GM19455 (cell line): ENCODE data around the gene FADS1.
A peak's percentile ranks its signal among the peaks of the same experiment; 100 is the strongest.

Experiments used
- ATAC-seq: cut with Tn5 transposase; IDR thresholded peaks from one replicate; pipeline ENCODE4 v1.9.1; 2021; ENCODE audit not compliant: unreplicated experiment

Gene FADS1

GRCh38 chr11:61827571-61828378 lies 11.0 kb upstream of the FADS1 start, which contains the start of gene FADS2:
TSS of gene FADS2 (plus strand) at chr11:61828300. CDS start at chr11:61828391, 91 bp downstream.
- peak; percentile 77 for ATAC-seq

GRCh38 chr11:61826930-61827570 lies 10.2 kb upstream of the FADS1 start:
- ATAC-seq: peak; percentile 19

GRCh38 chr11:61820174-61820573 lies 3.4 kb upstream of the FADS1 start:
- no peak for ATAC-seq

- no peak for ATAC-seq
Observed at GRCh38 chr11:61817471-61818202, 834 bp upstream of the FADS1 start.

GRCh38 chr11:61815790-61816735 lies 740 bp downstream of the FADS1 start:
- ATAC-seq: peak; percentile 32

GRCh38 chr11:61814958-61815789 lies 1.6 kb downstream of the FADS1 start:
- ATAC-seq: peak; percentile 47

GRCh38 chr11:61814247-61814957 lies 2.4 kb downstream of the FADS1 start:
- ATAC-seq: no peak

GRCh38 chr11:61812736-61813411 lies 3.9 kb downstream of the FADS1 start:
- no peak for ATAC-seq

GRCh38 chr11:61811831-61812230 lies 5.0 kb downstream of the FADS1 start:
- ATAC-seq: no peak

GRCh38 chr11:61810671-61811175 lies 6.1 kb downstream of the FADS1 start:
- ATAC-seq: no peak

- no peak for ATAC-seq
Observed at GRCh38 chr11:61806785-61807184, 10.0 kb downstream of the FADS1 start.

- ATAC-seq: no peak
Observed at GRCh38 chr11:61805146-61805545, 11.7 kb downstream of the FADS1 start.

- ATAC-seq: no peak
Observed at GRCh38 chr11:61803889-61804647, 12.7 kb downstream of the FADS1 start.

- no peak for ATAC-seq
Observed at GRCh38 chr11:61802605-61803004, 14.2 kb downstream of the FADS1 start.

- ATAC-seq: no peak
Observed at GRCh38 chr11:61800331-61801281, 16.2 kb downstream of the FADS1 start.

- no peak for ATAC-seq
Observed at GRCh38 chr11:61799665-61800284, 17.0 kb downstream of the FADS1 start.
